ENCODE results near the gene SEPTIN2.
A peak's percentile ranks its signal among the peaks of the same experiment; 100 is the strongest.
"Not testable (repeated sequence)": the region's sequence is repeated elsewhere in the genome, so short reads cannot be mapped to it uniquely, and the experiment has no call there.

The SEPTIN2 gene

DNA sequence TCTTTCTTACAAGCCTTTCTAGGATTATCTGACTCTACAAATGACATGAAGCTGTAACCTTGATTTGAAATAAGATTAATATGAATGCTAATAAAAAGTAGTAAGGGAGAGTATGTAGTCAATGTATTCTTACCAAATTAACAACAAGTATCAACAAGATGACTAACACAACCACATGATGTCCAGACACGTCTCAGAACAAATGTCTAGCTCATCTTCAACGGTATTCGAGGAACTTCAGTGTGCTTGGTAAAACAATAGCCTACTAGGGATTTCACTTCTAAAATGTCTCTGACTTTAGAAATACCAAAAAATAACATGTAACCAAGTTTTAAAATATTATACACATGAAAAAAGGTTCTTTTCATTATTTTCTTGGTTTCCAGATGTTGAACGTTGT is 3.6 kb upstream of the SEPTIN2 start:
- Mint-ChIP-seq H3K27ac (peak overlapping the region in 1 of 2 donors; percentile 47), H3K36me3 (ENCODE audit: insufficient read depth) (peaks cover 19% of the 10 kb centered on the region), H3K27me3 (no peaks in the 10 kb centered on the region), H3K4me3 (no peak overlapping the region), H3K9me3 (no peaks in the 10 kb centered on the region), H3K4me1 (ENCODE audit: low read depth in 2 of 2) (peaks cover 46 to 56% of the 10 kb centered on the region in 2 donors)
- no peak for DNase-seq
- no peak for ATAC-seq (replicated peaks)

DNA sequence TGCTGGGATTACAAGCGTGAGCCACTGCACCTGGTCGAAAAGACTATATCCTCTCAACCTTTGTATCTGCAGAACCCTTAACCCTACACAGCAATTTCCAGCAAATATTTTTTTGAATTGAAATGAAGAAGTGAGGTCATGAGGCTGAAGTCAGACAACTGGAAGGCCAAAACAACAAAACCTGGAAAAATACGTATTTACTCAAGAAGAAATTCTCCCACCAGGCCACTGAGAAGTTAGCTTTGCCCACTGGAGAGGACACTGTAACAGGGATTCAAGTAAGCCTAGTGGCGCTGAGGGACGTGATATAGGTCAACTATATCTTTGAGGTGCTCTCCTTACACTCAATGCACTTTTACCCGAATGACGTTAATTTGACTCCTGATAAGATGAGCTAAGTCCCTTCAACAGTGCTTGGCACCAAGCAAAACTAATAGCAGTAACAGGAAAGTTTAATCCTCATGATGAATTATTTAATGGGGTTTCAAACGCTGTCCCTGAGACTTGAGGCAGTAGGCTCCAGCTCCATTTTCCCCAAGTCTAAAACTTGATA is 2.1 kb upstream of the SEPTIN2 start:
- Mint-ChIP-seq H3K4me1 (ENCODE audit: low read depth in 2 of 2) (peaks cover 55 to 71% of the 10 kb centered on the region in 2 donors), H3K9me3 (no peaks in the 10 kb centered on the region), H3K36me3 (ENCODE audit: insufficient read depth) (peaks cover 31% of the 10 kb centered on the region), H3K27ac (peak overlapping the region in 1 of 2 donors; percentile 98), H3K27me3 (no peaks in the 10 kb centered on the region), H3K4me3 (peak overlapping the region; percentile 95 to 97)
- DNase-seq (no peak), ATAC-seq (replicated peaks) (no peak)

DNA sequence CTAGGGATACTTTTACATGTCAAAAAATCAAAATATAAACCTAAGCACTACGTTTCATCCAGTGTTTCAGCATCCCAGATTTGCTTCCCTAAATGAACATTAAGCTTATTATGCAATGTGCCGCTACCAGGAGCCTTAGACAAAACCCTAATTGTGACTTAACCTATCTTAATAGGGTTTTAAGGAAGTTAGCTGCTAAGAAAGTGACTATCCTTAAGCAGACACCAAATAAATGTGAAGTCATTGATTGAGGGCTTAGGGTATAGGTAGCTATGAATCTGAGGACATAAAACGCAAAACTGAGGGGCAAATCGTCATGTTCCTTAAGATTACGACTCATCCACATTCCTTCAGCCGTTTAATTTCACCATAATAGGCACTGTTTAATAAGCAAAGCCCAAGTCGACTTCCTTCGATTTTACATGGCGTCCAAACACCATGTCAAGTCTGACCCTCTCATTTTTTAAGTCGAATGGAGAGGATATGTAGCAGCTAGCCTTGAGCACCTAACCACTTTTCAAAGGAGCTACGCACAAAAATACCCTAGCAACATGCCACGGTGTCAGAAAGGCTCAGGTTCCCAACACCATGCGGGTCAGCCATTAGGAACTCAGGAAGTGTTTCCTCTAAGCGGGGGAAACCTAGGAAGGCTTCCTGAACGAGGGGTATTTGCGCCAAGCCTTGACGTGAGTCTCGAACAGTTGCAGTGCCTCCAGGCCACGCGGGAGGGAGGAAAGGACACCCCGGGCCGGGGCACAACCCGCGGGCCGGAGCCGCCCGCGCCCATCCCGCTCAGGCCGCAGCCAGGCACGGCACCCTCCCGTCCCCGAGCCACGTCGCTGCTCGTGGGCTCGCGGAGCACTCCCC is 1.3 kb upstream of the SEPTIN2 start:
- Mint-ChIP-seq H3K36me3 (ENCODE audit: insufficient read depth) (peaks cover 35% of the 10 kb centered on the region), H3K4me1 (ENCODE audit: low read depth in 2 of 2) (peaks cover 51 to 68% of the 10 kb centered on the region in 2 donors), H3K27me3 (no peaks in the 10 kb centered on the region), H3K9me3 (no peaks in the 10 kb centered on the region), H3K4me3 (peak overlapping the region; percentile 95 to 97), H3K27ac (peak overlapping the region; percentile 98 to 99)
- no peak for ATAC-seq (replicated peaks)
- DNase-seq: no peak

DNA sequence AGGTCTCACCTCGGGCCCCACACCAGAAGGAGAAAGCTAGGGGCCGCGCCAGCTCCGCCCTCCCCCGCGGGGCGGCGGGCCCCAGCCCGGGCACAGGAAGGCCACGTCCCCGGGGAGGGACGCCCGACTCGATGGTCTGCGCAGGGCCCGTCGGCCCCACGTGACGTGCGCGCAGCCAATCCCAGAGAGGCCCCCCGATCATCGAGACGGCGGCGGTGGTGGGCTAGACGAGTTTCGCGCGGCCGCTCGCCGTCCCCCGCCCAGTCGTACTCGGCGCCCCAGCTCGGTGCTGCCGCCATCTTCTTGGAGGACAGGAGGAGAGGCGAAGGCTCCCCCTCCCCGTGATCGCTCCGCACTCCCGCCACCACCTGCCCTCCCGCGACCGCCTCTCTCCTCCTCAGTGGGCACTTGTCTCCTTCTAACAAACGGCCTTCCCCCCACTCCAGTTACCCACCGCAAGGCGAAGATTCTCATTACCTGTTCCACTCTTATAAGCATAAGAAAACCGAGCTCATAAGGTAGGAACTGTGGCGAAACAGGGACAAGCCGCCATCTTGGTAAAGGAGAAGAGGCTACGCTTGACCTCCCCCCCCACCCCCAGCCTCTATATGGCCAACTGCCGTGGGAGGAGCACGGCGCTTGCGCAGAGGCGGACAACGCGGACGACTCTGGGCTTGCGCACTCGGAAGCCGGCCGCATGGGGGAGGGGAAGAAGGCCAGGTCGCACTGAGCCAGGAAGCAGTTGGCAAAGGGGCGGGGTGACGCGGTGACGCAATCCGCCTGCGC is 439 bp upstream of the SEPTIN2 start, which contains the start of gene HDLBP:
Gene HDLBP (minus strand): TSS at position 580 of the 786 bp plus-strand sequence. CDS start 48,803 bp downstream, outside the sequence.
- Mint-ChIP-seq H3K27me3 (no peaks in the 10 kb centered on the region), H3K4me3 (peak within 1 kb of the TSS; percentile 95 to 97), H3K9me3 (no peaks in the 10 kb centered on the region), H3K36me3 (ENCODE audit: insufficient read depth) (peaks cover 38% of the 10 kb centered on the region), H3K27ac (peak within 1 kb of the TSS; percentile 98 to 99), H3K4me1 (ENCODE audit: low read depth in 2 of 2) (peaks cover 52 to 67% of the 10 kb centered on the region in 2 donors)
- peak; percentile 100 for DNase-seq
- ATAC-seq (replicated peaks): peak; percentile 71

DNA sequence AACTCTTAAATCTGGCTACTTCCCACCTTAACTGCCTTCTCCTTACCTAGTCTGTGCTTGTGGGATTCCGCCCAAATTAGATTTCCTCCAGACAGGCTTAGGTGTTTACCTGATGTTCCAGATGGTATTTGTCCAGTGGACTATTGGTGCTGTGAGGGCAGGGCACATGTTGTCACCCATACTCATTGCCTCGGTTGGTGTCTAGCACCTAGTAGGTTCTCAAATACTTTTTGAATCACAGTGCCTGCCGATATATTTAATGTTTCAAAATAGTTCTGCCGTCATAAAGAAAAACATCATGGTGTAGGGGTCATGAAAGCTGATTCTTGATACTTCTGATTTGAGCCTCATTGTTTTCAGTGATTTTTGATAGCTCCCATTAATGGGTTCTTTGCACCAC is 1.1 kb downstream of the SEPTIN2 start:
- DNase-seq: no peak
- Mint-ChIP-seq H3K4me1 (ENCODE audit: low read depth in 2 of 2) (peaks cover 56 to 67% of the 10 kb centered on the region in 2 donors), H3K9me3 (no peaks in the 10 kb centered on the region), H3K27ac (peak overlapping the region; percentile 98 to 99), H3K36me3 (ENCODE audit: insufficient read depth) (peaks cover 40% of the 10 kb centered on the region), H3K4me3 (peak overlapping the region; percentile 95 to 97), H3K27me3 (no peaks in the 10 kb centered on the region)
- ATAC-seq (replicated peaks): no peak

DNA sequence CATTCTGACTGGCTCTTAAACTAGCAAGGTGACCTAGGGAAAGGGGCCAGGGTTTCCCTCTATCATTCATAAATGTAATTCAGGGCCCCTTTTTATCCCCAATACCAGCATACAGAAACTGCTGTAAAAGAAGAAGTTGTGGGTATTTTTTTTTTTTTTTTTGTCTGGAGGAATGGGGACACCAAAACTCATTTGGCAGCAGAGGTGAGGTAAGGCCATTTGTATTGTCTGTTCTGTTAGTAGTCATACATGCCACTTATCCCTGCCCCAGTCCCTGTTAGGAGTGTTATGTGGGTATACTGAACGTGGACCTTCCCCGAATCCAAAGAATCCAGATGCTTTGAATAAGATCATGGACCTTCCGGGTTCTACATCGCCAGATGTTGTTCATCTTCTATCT is 1.7 kb downstream of the SEPTIN2 start:
- peaks cover 40% of the 10 kb centered on the region for H3K36me3 Mint-ChIP-seq (ENCODE audit: insufficient read depth)
- no peaks in the 10 kb centered on the region for H3K9me3 Mint-ChIP-seq
- DNase-seq (no peak), ATAC-seq (replicated peaks) (no peak)
- no peaks in the 10 kb centered on the region for H3K27me3 Mint-ChIP-seq
- peaks cover 54 to 67% of the 10 kb centered on the region in 2 donors for H3K4me1 Mint-ChIP-seq (ENCODE audit: low read depth in 2 of 2)
- peak overlapping the region; percentile 95 to 97 for H3K4me3 Mint-ChIP-seq
- H3K27ac Mint-ChIP-seq: peak overlapping the region; percentile 98 to 99

DNA sequence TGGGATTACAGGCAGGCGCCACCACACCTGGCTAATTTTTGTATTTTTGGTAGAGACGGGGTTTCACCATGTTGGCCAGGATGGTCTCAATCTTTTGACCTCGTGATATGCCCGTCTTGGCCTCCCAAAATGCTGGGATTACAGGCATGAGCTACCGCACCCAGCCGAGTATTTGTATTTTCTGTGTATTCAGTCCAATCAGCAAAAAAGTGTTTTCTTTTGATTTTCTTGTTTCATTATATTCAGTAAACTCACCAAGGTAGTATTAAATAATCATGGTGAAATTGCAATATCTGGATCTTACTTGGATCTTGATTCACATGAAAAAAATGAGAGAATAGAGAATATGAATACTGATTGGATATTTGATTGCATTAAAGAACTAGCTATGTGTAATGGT is 3.1 kb downstream of the SEPTIN2 start:
- H3K36me3 Mint-ChIP-seq (ENCODE audit: insufficient read depth): peaks cover 43% of the 10 kb centered on the region
- H3K27me3 Mint-ChIP-seq; ATAC-seq (replicated peaks); H3K9me3 Mint-ChIP-seq; DNase-seq: not testable (repeated sequence)
- peak overlapping the region; percentile 98 to 99 for H3K27ac Mint-ChIP-seq
- peaks cover 48 to 66% of the 10 kb centered on the region in 2 donors for H3K4me1 Mint-ChIP-seq (ENCODE audit: low read depth in 2 of 2)
- H3K4me3 Mint-ChIP-seq: peak overlapping the region; percentile 36 to 95

DNA sequence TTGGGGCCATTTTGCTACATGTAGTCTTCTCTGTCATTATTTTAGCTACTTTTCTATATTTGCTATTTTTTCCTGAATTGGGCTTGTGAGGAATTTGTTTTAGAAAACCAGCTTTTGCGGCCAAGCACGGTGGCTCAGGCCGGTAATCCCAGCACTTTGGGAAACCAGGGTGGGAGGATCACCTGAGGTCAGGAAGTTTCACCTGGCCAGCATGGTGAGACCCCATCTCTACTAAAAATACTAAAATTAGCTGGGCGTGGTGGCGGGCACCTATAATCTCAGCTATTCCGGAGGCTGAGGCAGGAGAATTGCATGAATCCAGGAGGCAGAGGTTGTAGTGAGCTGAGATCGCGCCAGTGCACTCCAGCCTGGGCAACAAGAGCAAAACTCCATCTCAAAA is 4.7 kb downstream of the SEPTIN2 start:
- Mint-ChIP-seq H3K4me3 (peak overlapping the region; percentile 36 to 95), H3K4me1 (ENCODE audit: low read depth in 2 of 2) (peaks cover 56 to 70% of the 10 kb centered on the region in 2 donors), H3K27me3 (no peaks in the 10 kb centered on the region), H3K36me3 (ENCODE audit: insufficient read depth) (peaks cover 48% of the 10 kb centered on the region), H3K9me3 (no peaks in the 10 kb centered on the region), H3K27ac (peak overlapping the region; percentile 49 to 75)
- no peak for DNase-seq
- ATAC-seq (replicated peaks): no peak

DNA sequence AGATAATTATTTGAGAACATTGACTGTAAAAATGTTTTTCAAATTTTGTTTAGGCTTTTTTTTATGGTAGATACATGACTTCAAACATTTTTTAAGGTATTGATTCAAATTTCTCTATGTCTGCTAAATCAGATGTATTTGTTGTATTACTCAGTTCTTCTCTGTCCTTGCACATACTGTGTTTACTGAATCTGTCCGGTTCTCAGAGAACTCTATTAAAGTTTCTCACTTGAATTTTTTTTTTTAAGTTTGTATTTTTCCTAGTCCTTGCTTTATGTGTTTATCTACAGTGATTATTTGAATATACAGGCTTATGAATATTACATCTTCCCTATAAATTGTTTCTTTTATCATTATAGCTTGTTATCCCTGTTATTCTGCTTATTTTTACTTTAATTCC is 5.3 kb downstream of the SEPTIN2 start:
- peaks cover 57 to 71% of the 10 kb centered on the region in 2 donors for H3K4me1 Mint-ChIP-seq (ENCODE audit: low read depth in 2 of 2)
- no peak for ATAC-seq (replicated peaks)
- peaks cover 43% of the 10 kb centered on the region for H3K36me3 Mint-ChIP-seq (ENCODE audit: insufficient read depth)
- no peaks in the 10 kb centered on the region for H3K27me3 Mint-ChIP-seq
- no peaks in the 10 kb centered on the region for H3K9me3 Mint-ChIP-seq
- no peak for DNase-seq
- H3K4me3 Mint-ChIP-seq: peak overlapping the region; percentile 6 to 35
- H3K27ac Mint-ChIP-seq: peak overlapping the region; percentile 21 to 49

DNA sequence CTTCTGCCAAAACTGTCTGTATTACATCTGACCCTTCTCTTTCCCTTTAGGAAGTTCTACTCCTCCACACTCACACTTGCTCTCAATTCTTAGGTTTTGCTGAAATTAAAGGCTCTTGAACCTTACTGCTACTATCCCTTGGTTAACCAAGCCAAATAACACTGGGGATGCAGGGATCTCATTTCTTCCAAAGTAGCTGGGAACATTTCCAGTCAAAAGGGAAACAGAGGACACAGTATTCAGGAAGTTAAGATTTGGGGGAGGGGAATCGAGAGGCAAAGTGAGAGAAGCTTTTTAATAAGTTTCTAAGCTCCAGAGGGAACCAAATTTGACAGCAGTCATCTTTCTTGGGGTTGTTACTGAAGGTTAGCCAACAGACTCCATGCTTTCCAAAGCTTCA is 6.2 kb downstream of the SEPTIN2 start:
- ATAC-seq (replicated peaks): no peak
- no peak for DNase-seq
- Mint-ChIP-seq H3K36me3 (ENCODE audit: insufficient read depth) (peaks cover 39% of the 10 kb centered on the region), H3K27me3 (no peaks in the 10 kb centered on the region), H3K9me3 (no peaks in the 10 kb centered on the region), H3K4me3 (peak overlapping the region in 1 of 2 donors; percentile 6), H3K4me1 (ENCODE audit: low read depth in 2 of 2) (peaks cover 51 to 68% of the 10 kb centered on the region in 2 donors), H3K27ac (peak overlapping the region in 1 of 2 donors; percentile 21)

DNA sequence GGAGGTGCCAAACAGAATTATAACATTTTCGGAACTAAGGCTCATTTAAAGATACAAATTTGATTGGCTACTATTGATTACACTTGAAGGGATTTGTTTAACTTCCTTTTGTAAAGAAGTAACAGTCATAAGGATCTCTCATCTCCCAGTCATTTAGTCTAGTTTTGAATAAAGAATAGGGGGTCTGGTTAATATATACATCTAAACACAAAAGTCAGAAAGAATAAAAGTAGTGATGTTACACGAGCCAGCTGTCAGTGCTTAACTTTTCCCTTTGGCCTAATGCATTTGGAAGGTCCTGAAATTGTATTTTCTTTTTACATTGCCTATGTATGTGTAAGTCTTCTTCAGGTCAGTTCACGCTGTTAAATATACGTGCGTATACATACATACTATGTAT is 8.1 kb downstream of the SEPTIN2 start:
- peaks cover 39 to 62% of the 10 kb centered on the region in 2 donors for H3K4me1 Mint-ChIP-seq (ENCODE audit: low read depth in 2 of 2)
- no peak overlapping the region for H3K4me3 Mint-ChIP-seq
- no peaks in the 10 kb centered on the region for H3K27me3 Mint-ChIP-seq
- ATAC-seq (replicated peaks): no peak
- H3K9me3 Mint-ChIP-seq: no peaks in the 10 kb centered on the region
- DNase-seq: no peak
- peaks cover 33% of the 10 kb centered on the region for H3K36me3 Mint-ChIP-seq (ENCODE audit: insufficient read depth)
- no peak overlapping the region for H3K27ac Mint-ChIP-seq

DNA sequence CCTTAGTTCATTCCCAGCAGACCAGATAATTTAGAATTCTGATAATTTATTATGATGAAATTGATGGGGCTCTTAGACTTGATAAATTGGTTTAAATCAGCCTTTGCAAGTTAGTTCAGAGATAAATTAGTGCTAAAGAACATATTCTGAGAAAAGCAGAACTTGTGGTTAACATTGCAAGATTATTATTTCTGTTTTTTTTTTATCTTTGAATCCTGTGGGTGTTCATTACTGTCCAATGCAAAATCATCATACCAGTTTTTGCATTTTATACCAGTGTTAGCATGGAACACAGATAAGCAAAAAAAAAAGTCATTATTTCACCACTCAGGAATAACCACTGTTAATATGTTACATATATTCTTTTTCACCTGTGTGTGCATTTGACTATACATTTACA is 9.1 kb downstream of the SEPTIN2 start:
- Mint-ChIP-seq H3K4me3 (no peak overlapping the region), H3K27ac (peak overlapping the region in 1 of 2 donors; percentile 7), H3K27me3 (no peaks in the 10 kb centered on the region), H3K36me3 (ENCODE audit: insufficient read depth) (peaks cover 38% of the 10 kb centered on the region), H3K9me3 (no peaks in the 10 kb centered on the region), H3K4me1 (ENCODE audit: low read depth in 2 of 2) (peaks cover 32 to 55% of the 10 kb centered on the region in 2 donors)
- DNase-seq: no peak
- ATAC-seq (replicated peaks): no peak

DNA sequence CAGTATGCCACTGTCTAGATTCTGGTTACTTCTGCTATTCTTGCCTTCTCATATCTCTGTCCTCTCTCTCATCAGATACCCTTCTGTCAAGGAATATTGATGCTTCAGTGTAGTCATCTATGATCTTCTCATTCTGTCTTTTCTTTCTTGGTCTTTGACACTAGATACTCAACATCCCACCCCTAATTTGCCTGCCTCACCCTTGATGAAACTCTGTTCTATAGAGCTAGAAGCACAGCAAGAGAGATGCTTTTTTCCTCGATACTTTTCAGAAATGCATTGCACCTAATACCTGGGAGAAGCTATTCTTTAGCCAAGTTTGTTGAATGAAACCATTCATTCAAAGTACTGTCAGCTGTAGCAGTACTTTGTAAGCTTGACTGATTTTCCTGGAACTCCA is 9.5 kb downstream of the SEPTIN2 start:
- Mint-ChIP-seq H3K4me1 (ENCODE audit: low read depth in 2 of 2) (peaks cover 28 to 50% of the 10 kb centered on the region in 2 donors), H3K9me3 (no peaks in the 10 kb centered on the region), H3K4me3 (no peak overlapping the region), H3K27me3 (no peaks in the 10 kb centered on the region), H3K36me3 (ENCODE audit: insufficient read depth) (peaks cover 40% of the 10 kb centered on the region), H3K27ac (peak overlapping the region in 1 of 2 donors; percentile 7)
- DNase-seq (no peak), ATAC-seq (replicated peaks) (no peak)

Data from effector memory CD8-positive, alpha-beta T cell (primary cell).